Left renal cortex interstitium (tissue), 4 donors: ENCODE data around the gene FBXO47. TPM values are rescaled to one million over a fixed set of nuclear protein-coding genes. Genes with fewer than 3 reads are reported as not detected.
"Not testable (repeated sequence)": the region's sequence is repeated elsewhere in the genome, so short reads cannot be mapped to it uniquely, and the experiment has no call there.

Experiments used
- DNase-seq, 4 donors: peaks; one replicate each; pipeline ENCODE4 v3.0.0-alpha.2; 2013; ENCODE audit warnings: low read depth in 4 of 4, low spot score in 2 of 4, missing footprints in 1 of 4
- polyA plus RNA-seq, 4 donors: library from polyadenylated mRNA; unstranded; fragments of 120-200 nt; gene quantifications; one replicate each; pipeline ENCODE4 v1.2.1, GENCODE V29; 2013; ENCODE audit not compliant: insufficient read length in 4 of 4

The FBXO47 gene
- polyA plus RNA-seq, 4 donors, result not detected

- DNase-seq, result peak in 2 of 4 donors; percentile 36 to 63
Measured at GRCh38 chr17:38922538-38923297, 44.5 kb downstream of the FBXO47 start.

- DNase-seq, result no peak
Measured at GRCh38 chr17:38921756-38922411, 45.3 kb downstream of the FBXO47 start.

- DNase-seq, result no peak
Measured at GRCh38 chr17:38920374-38921291, 46.6 kb downstream of the FBXO47 start.

GRCh38 chr17:38919316-38920078 lies 47.7 kb downstream of the FBXO47 start:
- DNase-seq, result no peak

GRCh38 chr17:38918916-38919315 lies 48.3 kb downstream of the FBXO47 start:
- DNase-seq, result no peak

- DNase-seq, result no peak
Measured at GRCh38 chr17:38918129-38918913, 48.9 kb downstream of the FBXO47 start.

GRCh38 chr17:38917259-38917658 lies 49.9 kb downstream of the FBXO47 start:
- DNase-seq, result no peak

- no peak for DNase-seq
Measured at GRCh38 chr17:38916771-38917170, 50.4 kb downstream of the FBXO47 start.

- DNase-seq, result no peak
Measured at GRCh38 chr17:38915639-38915995, 51.6 kb downstream of the FBXO47 start.

- DNase-seq, result no peak
Measured at GRCh38 chr17:38914741-38915638, 52.2 kb downstream of the FBXO47 start.

- DNase-seq, result no peak
Measured at GRCh38 chr17:38912221-38912813, 54.9 kb downstream of the FBXO47 start.

GRCh38 chr17:38911731-38912081 lies 55.5 kb downstream of the FBXO47 start:
- not testable (repeated sequence) for DNase-seq

GRCh38 chr17:38911081-38911730 lies 56.0 kb downstream of the FBXO47 start:
- no peak for DNase-seq

- DNase-seq, result no peak
Measured at GRCh38 chr17:38910325-38910724, 56.9 kb downstream of the FBXO47 start.

GRCh38 chr17:38908676-38909181 lies 58.5 kb downstream of the FBXO47 start:
- no peak for DNase-seq

GRCh38 chr17:38907930-38908675 lies 59.1 kb downstream of the FBXO47 start:
- no peak for DNase-seq
